ENCODE measurements around the gene RBM18. TPM values are rescaled to one million over a fixed set of nuclear protein-coding genes. Genes with fewer than 3 reads are reported as not detected.

RBM18 gene
- total and polyA plus RNA-seq, 2 of the 4 experiments (the other 2 are of a cell fraction): 8.4 to 15.6 TPM

DNA sequence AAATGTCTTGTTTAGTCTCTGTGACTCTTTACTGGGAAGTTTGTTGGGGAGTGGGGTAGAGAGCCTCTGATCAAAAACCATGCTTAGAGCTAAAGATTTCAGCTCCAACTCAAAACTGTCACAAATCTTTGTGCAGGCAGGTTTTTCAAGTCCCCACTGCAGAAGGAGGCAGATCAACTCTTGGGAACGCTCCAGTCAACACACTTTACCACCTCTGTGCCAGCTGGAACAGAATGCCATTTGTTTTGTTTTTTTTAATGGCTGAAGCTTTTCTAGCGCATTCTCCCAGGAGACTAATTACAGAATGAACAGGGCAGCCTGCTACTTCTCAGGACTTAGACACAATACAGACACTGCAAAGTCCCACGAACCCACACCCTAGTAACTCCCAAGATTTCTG is 18.0 kb downstream of the RBM18 start:
- DNase-seq (no peak), ATAC-seq (ENCODE audit: low read depth) (no peak)
- no peak overlapping the region for H3K4me3 ChIP-seq (ENCODE audit: insufficient read depth, low read depth, low read length)
- no peak overlapping the region for H3K4me2 ChIP-seq (ENCODE audit: low read depth, low read length)
- H2BK15ac ChIP-seq (ENCODE audit: low read depth, low read length): no peak overlapping the region
- peaks cover 4 to 10% of the 10 kb centered on the region in 2 experiments; a peak in 1 of 4 replicates for H3K79me1 ChIP-seq (ENCODE audit: low read depth in 1 of 2, low read length in 2 of 2)
- H4K91ac ChIP-seq (ENCODE audit: insufficient read depth, low read depth, low read length): no peak overlapping the region
- H3K18ac ChIP-seq (ENCODE audit: low read depth, low read length): no peak overlapping the region
- no peaks in the 10 kb centered on the region for H3K27me3 ChIP-seq (ENCODE audit: control insufficient read depth, insufficient read depth, low read length)
- H3K9me3 ChIP-seq (ENCODE audit: control insufficient read depth, insufficient read depth, low read length): no peaks in the 10 kb centered on the region
- CTCF ChIA-PET: no interaction called here
- H3K4ac ChIP-seq (ENCODE audit: low read depth, low read length): no peak overlapping the region
- H3K36me3 ChIP-seq (ENCODE audit: control insufficient read depth, insufficient read depth, low read length): peaks cover 46% of the 10 kb centered on the region
- no peak overlapping the region for H4K8ac ChIP-seq (ENCODE audit: low read depth in 2 of 2, low read length in 2 of 2)
- no peak overlapping the region for H4K5ac ChIP-seq (ENCODE audit: low read depth, low read length)
- TF ChIP-seq SMC3 (IDR thresholded peaks at IDR 0.05; ENCODE audit: low read depth, low read length) (no peak), CEBPB (IDR thresholded peaks at IDR 0.05; ENCODE audit: low read depth, low read length) (no peak), NFE2L2 (IDR thresholded peaks at IDR 0.05; ENCODE audit: low read depth, low read length) (no peak), BHLHE40 (IDR thresholded peaks at IDR 0.05; ENCODE audit: low read depth, low read length) (no peak), RAD21 (IDR thresholded peaks at IDR 0.05; ENCODE audit: low read length) (no peak)
- TF ChIP-seq, protein P1, sequence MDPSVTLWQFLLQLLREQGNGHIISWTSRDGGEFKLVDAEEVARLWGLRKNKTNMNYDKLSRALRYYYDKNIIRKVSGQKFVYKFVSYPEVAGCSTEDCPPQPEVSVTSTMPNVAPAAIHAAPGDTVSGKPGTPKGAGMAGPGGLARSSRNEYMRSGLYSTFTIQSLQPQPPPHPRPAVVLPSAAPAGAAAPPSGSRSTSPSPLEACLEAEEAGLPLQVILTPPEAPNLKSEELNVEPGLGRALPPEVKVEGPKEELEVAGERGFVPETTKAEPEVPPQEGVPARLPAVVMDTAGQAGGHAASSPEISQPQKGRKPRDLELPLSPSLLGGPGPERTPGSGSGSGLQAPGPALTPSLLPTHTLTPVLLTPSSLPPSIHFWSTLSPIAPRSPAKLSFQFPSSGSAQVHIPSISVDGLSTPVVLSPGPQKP (IDR thresholded peaks at IDR 0.05; ENCODE audit: borderline replicate concordance, low read depth, low read length): no peak
- no peak overlapping the region for H2AFZ ChIP-seq (replicated peaks; ENCODE audit: low read length, poor library complexity)
- 0 out of 2 replicates have a peak, but pooled peaks cover 4% of the 10 kb centered on the region for H4K20me1 ChIP-seq (ENCODE audit: insufficient read depth, low read length)
- H2BK5ac ChIP-seq (ENCODE audit: low read depth, low read length, poor library complexity, severe bottlenecking): no peak overlapping the region
- H2BK120ac ChIP-seq (ENCODE audit: low read depth, low read length): no peak overlapping the region
- H3K14ac ChIP-seq (replicated peaks; ENCODE audit: low read depth, low read length): no peak overlapping the region
- H3K9me1 ChIP-seq (ENCODE audit: insufficient read depth, low read length): no peaks in the 10 kb centered on the region; the same call in 1 of the 2 replicates
- no peak overlapping the region for H3K9ac ChIP-seq (ENCODE audit: low read depth, low read length)
- no peak overlapping the region for H2BK20ac ChIP-seq (ENCODE audit: low read depth, low read length)
- H2AK9ac ChIP-seq (replicated peaks; ENCODE audit: low read depth, low read length, poor library complexity): no peak overlapping the region
- dilution Hi-C loops (cut with HindIII; ENCODE audit: low sequenced_read_pairs, unreplicated experiment): no loop called here
- H3K27ac ChIP-seq (ENCODE audit: insufficient read depth, low read length): no peak overlapping the region
- intact Hi-C loops (cut with micrococcal nuclease): no loop called here
- in situ Hi-C loops (cut with MboI; ENCODE audit: low sequenced_read_pairs): no loop called here
- POLR2A ChIA-PET (ENCODE audit: unreplicated experiment): no interaction called here
- H3K4me1 ChIP-seq (ENCODE audit: control insufficient read depth, insufficient read depth, low read length): no peaks in the 10 kb centered on the region
- WGBS, 2 experiments (ENCODE audit: extremely low coverage in 2 of 2, insufficient read length in 1 of 2): no CpG with 5 or more reads among the region's 3 CpGs
- H3K56ac ChIP-seq (ENCODE audit: extremely low read depth, insufficient read depth, low read length): no peak overlapping the region
- H2AK5ac ChIP-seq (ENCODE audit: low read depth, low read length): no peak overlapping the region
- BruUV-seq (replicated peaks): no TSS peak
- H3K23ac ChIP-seq (ENCODE audit: low read depth, low read length): no peak overlapping the region

All from IMR-90 (cell line).